Fibroblast of skin of left biceps (primary cell): ENCODE results near the gene QRICH1.

Experiments
- DNase-seq, 2 experiments: peaks; one replicate each; pipeline ENCODE4 v3.0.0-alpha.2; 2013; ENCODE audit warnings: low read depth in 2 of 2

Gene QRICH1

DNA sequence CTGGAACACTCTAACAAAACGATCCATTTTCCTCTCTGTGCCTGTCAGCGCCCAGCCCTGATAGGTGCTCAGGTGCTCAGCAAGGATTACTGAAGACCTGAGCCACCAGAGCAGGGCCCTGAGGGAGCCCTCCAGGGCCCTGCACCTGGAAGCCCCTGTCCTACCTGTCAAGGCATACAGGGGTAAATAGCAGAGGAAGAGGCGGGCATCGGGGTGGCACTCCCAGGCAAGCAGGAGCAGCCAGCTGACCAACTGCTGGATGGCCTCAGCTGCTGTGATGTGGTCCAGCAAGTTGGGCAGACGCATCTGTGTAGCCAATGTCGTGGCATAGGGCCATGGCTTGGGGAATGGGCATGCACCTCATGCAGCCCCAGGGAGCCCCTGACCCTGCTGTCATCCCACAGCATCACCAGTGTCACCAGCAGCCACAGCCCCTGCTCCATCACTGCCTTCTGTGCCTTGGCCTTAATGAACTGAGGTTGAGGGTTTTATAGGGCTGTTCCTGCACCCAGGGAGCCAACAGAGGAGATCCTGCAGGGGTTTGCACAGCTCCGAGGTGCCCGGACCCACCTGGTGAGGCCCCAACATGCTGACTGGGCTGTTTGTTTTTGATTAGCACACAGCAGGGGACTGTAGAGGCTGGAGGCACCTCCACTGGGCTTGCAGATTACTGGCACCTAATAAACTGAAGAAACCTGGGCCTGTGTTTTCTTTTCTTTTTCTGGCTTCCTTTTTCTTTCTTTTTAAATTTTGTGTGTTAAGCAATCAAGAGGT is 94.6 kb downstream of the QRICH1 start:
- no peak for DNase-seq

DNA sequence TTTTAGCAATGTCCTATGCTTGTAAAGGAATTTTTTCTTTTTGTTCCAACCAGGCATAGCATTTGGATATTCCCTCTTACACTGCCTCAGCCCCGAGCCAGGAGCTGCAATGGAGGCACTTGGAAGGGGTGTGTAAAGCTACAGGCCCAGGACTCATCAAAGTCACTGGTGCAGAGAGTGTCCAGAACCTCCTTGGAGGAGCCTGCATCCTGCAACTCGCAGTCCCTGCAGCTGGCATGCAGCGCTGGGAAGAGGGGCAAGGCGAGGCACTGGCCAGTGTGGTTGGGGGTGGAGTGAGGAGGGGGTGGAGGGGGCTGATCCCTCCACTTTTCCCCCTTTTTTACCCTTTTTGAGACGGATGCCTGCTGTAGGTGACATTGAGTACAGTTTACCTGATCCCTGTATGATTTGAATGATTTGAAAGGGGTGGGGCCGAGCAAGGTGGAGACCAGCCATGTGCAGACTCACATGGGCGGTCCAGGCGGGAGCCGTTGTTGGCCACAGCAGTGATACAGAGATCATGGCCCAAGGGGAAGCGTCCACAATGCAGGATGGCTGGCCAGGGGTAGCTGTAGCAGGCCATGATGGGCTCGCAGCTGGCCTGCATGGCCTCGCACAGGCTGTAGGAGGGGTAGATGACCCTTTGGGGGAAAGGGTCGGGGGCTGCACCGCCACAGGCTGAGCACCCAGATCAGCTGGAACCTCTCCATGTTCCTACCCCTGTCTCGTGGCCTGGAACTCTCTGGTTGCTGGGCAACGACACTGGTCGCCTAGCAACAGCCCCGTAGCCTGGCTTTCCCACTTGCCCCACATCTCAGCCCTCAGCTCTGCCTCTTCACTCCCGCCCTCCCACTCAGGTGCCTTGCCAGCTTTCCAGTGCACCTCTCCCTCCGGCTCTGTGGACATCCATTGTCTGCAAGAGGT is 95.9 kb downstream of the QRICH1 start:
- no peak for DNase-seq

DNA sequence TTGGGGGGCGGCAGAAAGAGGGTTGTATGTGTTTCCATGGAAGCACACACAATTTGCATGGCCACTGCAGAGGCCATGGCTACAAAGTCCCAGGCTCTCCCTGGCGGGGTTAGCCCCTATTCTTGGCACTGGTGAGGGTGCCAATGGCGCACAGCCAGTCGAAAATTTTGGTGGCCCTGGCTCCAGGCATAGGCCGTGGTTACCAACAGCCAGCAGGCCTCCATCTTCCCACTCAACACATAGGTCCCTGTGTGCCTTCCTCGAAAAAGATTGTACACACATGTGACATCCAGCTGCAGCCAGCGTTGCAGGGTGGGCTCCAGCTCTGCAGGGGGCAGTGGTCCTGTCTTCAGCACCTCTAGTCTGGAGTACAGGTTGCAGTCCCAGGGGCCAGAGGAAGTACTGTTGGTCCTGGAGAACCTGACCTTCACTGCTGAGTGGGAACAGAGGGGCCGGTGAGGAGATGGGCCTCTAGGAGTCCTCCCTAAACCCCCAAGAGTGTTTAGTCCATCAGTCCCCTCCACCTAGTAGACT is 96.7 kb downstream of the QRICH1 start:
- DNase-seq, result no peak

DNA sequence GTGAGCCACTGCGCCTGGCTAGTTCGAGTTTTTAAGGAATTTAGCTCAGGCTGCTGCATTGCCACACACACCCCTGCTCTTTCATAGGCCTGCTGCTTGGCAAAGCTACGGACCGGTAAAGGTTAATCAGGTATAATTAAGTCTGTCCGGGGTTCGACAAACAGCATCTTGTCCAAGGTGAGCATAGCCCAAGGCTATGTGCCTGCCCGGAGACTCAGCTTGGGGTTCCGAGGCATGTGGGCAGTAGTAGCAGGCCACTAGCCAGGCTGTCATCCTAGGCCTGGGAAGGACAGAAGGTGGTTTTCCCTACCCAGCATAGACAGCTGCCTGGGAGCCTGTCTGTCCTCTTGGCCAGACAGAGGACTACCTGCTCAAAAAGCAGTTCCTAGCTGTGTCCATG is 97.2 kb downstream of the QRICH1 start:
- no peak for DNase-seq

DNA sequence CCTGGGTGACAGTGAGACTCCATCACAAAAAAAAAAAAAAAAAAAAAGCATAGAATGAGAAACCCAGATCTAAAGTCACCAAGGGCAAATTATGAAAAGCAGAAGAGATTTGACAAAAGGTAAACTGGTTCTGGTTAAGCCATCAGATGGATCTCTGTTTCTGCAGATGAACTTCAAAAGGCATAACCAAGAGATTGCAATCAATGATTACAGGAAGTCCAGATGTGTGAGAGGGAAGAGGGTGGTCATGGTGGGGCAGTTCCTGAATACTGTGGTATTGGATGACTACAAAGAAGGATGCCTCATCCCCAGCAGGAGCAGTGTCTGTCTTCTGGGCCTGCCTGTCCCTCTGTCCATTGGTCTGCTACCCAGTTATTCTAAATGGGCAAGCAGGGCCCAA is 100.0 kb downstream of the QRICH1 start:
- no peak for DNase-seq

DNA sequence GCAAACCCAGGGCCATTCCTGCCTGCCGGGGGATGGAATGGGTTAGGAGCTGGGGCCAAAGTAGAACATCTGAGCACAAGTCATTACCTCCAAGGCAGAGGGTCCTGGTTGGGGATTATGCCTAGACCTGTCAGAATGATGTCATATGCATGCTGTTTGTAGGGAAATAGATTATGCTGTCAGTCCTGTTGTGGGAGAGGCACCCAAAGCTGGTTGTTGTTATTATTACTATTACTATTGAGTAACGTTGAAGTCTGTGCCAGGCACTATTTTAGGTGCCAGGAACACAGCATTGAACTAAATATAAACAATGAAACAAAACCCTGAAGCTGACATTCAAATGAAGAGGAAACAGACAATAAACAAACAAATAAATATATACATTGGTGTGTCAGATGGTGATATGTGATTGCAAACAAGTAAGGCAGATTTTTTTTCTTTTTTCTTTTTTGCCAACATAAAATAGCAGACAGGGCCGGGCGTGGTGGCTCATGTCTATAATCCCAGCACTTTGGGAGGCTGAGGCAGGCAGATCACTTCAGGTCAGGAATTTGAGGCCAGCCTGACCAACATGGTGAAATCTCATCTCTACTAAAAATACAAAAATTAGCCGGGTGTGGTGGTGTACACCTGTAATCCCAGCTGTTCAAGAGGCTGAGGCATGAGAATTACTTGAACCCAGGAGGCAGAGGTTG is 101.9 kb downstream of the QRICH1 start:
- no peak for DNase-seq

DNA sequence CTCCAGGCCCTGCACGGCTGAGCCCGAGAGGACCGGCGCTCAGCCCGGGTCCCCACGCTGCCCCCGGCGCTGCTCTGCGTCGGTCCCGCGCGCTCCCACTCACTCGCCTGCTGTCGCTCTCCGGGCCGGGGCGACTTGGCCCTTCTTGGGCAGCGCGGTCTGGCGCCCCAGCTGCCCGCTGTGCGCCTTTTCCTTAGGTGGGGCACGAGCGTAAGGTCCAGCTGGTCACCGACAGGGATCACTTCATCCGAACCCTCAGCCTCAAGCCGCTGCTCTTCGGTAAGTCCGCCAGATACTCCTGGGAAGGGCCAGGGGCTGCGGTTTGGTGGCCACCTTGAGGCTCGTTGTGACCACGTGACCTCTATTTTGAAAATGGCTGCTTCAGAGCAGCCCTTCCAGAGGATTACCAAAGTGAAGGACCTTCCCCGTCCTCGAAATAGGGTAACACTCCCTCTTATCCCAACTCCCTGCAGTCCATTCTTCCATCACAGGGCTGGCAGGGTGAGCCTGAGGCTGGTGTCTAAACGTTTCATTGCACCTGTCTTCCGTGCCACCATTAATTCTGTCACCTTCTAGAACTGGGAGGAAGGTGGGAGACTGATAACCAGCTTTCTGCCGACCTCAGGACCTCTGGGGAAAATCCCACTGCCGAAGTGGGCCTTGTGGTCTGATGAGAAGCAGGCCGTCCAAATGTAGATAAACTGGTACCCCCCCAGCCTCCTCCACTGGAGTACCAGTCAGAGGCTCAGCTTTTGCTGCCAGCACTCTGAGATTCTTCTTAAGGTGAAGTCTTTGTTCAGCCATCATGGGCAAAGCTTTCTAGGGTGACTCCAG is 103.0 kb downstream of the QRICH1 start:
- no peak for DNase-seq

DNA sequence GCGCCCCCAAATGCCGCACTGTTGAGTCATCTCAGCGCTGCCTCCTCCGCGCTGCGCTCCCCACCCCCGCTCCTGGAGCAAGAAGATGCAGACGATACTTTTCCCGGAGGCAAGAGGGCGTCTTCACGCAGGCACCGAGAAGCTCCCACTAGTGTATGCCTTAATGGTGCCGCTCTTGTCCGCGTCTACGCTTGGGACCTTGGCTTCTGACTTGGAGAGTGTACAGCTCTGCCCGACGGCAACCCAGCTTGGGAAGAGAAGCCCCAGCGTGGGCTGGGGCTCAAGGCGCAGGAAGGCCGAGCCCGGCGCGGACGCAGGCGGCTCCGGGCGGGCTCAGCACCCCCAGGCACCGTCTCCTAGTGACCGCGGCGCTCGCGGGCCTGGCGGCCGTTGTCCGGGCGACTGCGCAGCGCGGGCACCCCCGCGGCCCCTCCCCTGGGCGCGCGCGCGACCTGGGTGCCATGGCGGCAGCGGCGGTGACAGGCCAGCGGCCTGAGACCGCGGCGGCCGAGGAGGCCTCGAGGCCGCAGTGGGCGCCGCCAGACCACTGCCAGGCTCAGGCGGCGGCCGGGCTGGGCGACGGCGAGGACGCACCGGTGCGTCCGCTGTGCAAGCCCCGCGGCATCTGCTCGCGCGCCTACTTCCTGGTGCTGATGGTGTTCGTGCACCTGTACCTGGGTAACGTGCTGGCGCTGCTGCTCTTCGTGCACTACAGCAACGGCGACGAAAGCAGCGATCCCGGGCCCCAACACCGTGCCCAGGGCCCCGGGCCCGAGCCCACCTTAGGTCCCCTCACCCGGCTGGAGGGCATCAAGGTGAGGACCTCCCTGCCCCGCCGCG is 103.9 kb downstream of the QRICH1 start, which contains the start of gene P4HTM:
Gene P4HTM, plus strand, starts transcription at position 446 of the 840 bp plus-strand sequence. Its CDS starts 16 bp downstream, at position 462.
- DNase-seq, result peak; percentile 79 to 84

DNA sequence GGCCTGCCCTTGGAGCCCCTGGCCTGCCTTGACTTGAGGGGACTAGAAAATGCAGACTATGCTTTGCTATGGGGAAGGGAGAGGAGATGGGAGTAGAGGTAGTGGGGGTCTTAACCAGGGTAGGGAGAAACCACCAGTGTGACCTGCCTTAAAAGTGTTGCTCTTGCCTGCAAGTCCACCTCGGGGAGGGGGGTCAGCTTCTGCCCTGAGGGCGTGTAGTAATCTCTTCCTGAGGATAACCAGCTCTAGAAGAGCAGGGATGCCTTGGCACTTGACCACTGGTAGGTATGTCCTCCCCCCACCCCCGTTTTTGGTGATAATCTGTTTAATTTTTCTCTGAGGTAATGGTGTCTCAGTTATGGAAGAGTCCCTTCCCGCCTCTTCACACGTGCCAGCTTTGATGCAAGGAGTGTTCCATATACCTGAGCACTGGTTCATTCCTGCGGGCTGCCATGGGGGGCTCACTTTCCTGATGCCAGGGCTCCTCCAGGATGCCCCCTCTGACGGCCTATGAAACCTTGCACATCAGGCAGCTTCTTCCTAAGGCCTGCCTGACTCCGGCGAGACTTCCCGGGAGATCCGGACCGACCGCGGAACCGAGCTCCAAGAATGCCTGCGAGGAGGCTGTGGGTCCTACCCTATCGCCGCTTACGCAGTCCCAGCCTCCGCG is 104.6 kb downstream of the QRICH1 start:
- DNase-seq, result no peak

DNA sequence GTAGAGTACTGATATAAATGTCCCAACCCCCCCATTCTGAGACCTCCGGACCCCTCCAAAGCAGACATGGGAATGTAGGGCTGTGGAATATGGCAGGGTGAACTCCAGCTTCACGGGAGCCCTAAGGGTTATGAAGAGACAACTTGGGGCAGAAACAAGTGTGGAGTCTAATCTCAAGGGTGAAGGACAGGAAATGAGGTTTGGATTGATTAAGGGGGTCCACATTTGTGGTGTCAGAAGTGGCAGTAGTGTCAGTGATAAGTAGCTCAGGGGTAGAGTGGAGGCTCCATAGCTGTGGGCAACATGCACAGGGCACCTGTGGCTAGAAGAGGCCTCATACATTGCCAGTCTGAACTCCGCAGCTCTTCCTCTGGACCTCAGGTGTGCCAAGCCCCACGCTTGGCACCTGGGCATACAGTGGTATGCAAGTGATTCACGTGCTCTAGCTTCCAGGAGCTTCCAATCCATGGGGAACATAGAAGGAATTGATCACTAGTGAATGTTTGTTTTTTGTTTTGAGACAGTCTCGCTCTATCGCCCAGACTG is 108.0 kb downstream of the QRICH1 start:
- no peak for DNase-seq

DNA sequence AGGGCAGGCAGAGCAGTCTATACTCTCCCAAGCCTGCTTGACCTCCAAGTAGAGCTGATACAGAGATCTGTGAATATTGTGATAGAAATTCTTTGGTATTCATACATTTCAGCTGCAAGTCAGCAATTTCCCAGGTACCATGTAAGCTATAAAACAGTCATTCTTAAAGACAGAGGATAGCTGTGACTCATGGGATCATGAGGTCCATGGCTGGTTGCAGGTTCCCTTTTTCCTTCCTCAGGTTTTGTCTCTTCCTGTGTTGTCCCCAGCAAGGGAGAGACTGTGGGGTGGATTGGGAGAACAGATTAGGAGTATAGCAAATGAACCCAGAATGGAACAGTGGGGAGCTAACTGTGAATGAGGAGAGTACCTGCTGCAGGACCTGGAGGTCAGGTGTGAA is 109.2 kb downstream of the QRICH1 start:
- no peak for DNase-seq

DNA sequence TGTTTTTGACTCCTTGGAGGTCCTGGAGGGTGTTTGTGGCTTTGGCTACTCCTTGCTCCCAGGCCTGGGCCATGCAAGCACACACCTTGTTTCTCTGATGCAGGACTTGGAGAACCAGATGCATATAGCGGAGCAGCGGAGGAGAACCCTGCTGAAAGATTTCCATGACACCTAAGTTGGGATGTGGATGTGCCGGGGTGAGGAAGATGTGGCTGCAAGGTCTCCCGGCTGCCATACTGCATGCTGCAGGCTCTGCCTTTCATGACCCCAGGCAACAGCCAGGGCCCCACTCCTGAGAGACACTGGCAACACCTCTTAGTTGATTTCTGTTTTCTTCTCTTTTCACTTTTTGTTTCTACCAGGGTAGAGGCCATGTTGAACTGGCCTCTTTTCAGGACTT is 110.8 kb downstream of the QRICH1 start:
- no peak for DNase-seq

DNA sequence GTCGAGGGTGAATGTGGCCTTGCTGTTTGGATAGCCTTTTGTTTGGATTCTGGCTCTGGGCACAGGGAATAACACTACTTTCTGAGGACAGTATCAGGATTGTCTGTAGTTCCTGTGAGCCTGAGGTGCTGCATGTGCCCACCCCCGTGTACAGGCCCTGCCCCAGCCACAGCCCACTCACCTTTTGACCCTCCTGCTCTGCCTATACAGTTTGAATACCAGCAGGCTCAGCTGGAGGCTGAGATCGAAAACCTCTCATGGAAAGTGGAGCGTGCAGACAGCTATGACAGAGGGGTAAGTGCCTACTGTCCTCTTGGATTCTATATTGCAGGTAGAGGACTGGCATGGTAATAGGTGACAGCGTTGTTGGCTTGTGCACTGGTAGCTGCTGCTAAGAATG is 111.2 kb downstream of the QRICH1 start:
- DNase-seq, result no peak

DNA sequence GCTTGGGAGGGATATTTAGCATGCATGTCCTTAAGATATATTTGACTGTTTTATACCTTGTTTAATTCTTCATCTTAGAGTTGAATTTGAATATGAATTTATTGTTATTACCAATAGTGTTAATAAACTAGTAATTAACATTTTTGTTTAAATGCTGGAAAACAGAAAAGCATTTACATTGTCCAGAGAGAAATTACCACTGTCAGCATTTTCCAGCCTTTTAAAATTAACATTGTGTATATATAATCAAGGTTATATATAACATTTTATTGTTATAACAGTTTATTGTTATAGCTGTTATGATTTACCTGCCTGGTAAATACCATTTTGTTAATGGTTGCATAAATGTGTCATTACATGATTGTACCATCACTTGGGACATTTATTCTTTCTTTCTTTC is 111.9 kb downstream of the QRICH1 start:
- no peak for DNase-seq

DNA sequence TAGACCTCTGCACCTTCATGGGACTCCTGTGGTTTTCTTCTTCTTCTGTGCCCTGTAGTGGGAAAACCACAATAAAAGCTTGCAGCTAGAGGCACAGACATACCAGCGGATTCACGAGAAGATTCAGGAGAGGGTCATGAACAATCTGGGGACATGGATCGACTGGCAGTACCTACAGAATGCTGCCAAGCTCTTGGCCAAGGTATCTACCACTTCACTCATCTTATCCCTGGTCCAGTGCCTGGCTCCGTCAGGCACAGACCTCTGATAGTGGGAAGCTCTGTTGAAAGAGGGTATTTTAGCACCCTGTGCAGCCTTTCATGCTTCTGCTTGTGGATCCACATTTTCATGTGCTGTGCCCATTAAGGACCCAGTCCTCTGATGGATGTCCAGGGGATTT is 113.6 kb downstream of the QRICH1 start:
- no peak for DNase-seq
